SKM-1 treated with dmso at 0.1 percent for 144 hours (cell line): Measurements from ENCODE around the gene SLBP.
"Not testable (repeated sequence)": the region's sequence is repeated elsewhere in the genome, so short reads cannot be mapped to it uniquely, and the experiment has no call there.

Source experiments
- DNase-seq: peaks from one replicate; lab custom pipeline; 2025; ENCODE audit not compliant: unreplicated experiment; lab: John Stamatoyannopoulos, UW

SLBP gene

GRCh38 chr4:1678244-1678643 is 33.9 kb downstream of the SLBP start:
- no peak for DNase-seq

- no peak for DNase-seq
Measured at GRCh38 chr4:1676605-1677525, 35.3 kb downstream of the SLBP start.

GRCh38 chr4:1675802-1676137 is 36.3 kb downstream of the SLBP start:
- no peak for DNase-seq

- DNase-seq: no peak
Measured at GRCh38 chr4:1675136-1675801, 36.9 kb downstream of the SLBP start.

- DNase-seq: no peak
Measured at GRCh38 chr4:1674682-1675081, 37.4 kb downstream of the SLBP start.

- DNase-seq: no peak
Measured at GRCh38 chr4:1673671-1674070, 38.4 kb downstream of the SLBP start.

GRCh38 chr4:1671011-1671410 is 41.1 kb downstream of the SLBP start:
- DNase-seq: not testable (repeated sequence)

- no peak for DNase-seq
Measured at GRCh38 chr4:1670279-1670678, 41.8 kb downstream of the SLBP start.

GRCh38 chr4:1669850-1670249 is 42.3 kb downstream of the SLBP start:
- DNase-seq: no peak

- DNase-seq: no peak
Measured at GRCh38 chr4:1669270-1669669, 42.8 kb downstream of the SLBP start.

- DNase-seq: no peak
Measured at GRCh38 chr4:1668488-1668840, 43.7 kb downstream of the SLBP start.

- DNase-seq: no peak
Measured at GRCh38 chr4:1667273-1667672, 44.8 kb downstream of the SLBP start.

GRCh38 chr4:1666391-1666790 is 45.7 kb downstream of the SLBP start:
- DNase-seq: no peak

GRCh38 chr4:1664141-1664540 is 48.0 kb downstream of the SLBP start:
- DNase-seq: no peak

GRCh38 chr4:1663549-1663948 is 48.6 kb downstream of the SLBP start:
- no peak for DNase-seq

- no peak for DNase-seq
Measured at GRCh38 chr4:1661695-1662094, 50.4 kb downstream of the SLBP start.

GRCh38 chr4:1660948-1661677 is 51.0 kb downstream of the SLBP start:
- no peak for DNase-seq

- no peak for DNase-seq
Measured at GRCh38 chr4:1659104-1660043, 52.7 kb downstream of the SLBP start.

- no peak for DNase-seq
Measured at GRCh38 chr4:1658581-1658980, 53.5 kb downstream of the SLBP start.

GRCh38 chr4:1658146-1658545 is 54.0 kb downstream of the SLBP start:
- DNase-seq: no peak

- DNase-seq: no peak
Measured at GRCh38 chr4:1656986-1657385, 55.1 kb downstream of the SLBP start.
